Mucosa of rectum (tissue), 2 donors: ENCODE measurements around the gene DET1.
"Not testable (repeated sequence)": the region's sequence is repeated elsewhere in the genome, so short reads cannot be mapped to it uniquely, and the experiment has no call there.

ENCODE experiments used
- H3K27ac ChIP-seq, 2 donors: one replicate each; pipeline ENCODE4 v1.7.0; 2013; ENCODE audit warnings: inconsistent platforms in 2 of 2, low read depth in 2 of 2, low read length in 2 of 2
- H3K27me3 ChIP-seq, 2 donors: one replicate each; pipeline ENCODE4 v1.7.0; 2013; ENCODE audit warnings: low read length in 2 of 2; ENCODE audit not compliant: control insufficient read depth in 2 of 2, insufficient read depth in 2 of 2
- H3K36me3 ChIP-seq, 2 donors: one replicate each; pipeline ENCODE4 v1.7.0; 2013; ENCODE audit warnings: low read length in 2 of 2; ENCODE audit not compliant: control insufficient read depth in 2 of 2, insufficient read depth in 2 of 2
- H3K4me1 ChIP-seq, 2 donors: one replicate each; pipeline ENCODE4 v1.7.0; 2013; ENCODE audit warnings: low read length in 2 of 2, mild to moderate bottlenecking in 1 of 2; ENCODE audit not compliant: control insufficient read depth in 2 of 2, insufficient read depth in 2 of 2
- H3K4me3 ChIP-seq, 2 donors: one replicate each; pipeline ENCODE4 v1.7.0; 2013; ENCODE audit warnings: low read length in 2 of 2
- H3K9ac ChIP-seq, 2 donors: one replicate each; pipeline ENCODE4 v1.7.0; 2013; ENCODE audit warnings: low read length in 2 of 2, low read depth in 1 of 2, mild to moderate bottlenecking in 1 of 2
- H3K9me3 ChIP-seq, 2 donors: one replicate each; pipeline ENCODE4 v1.7.0; 2013; ENCODE audit warnings: low read length in 2 of 2; ENCODE audit not compliant: control insufficient read depth in 2 of 2
- donor health status: healthy.
- donor health status: Normal muscosa, but diverticular disease.

Gene DET1

GRCh38 chr15:88482263-88482662, 64.2 kb downstream of the DET1 start:
- Histone ChIP-seq H3K4me1 (no peaks in the 10 kb centered on the region), H3K4me3 (no peak overlapping the region), H3K36me3 (peaks cover 15 to 26% of the 10 kb centered on the region in 2 donors), H3K9ac (no peak overlapping the region), H3K27ac (no peak overlapping the region), H3K9me3 (no peaks in the 10 kb centered on the region), H3K27me3 (no peaks in the 10 kb centered on the region)

GRCh38 chr15:88480981-88481380, 65.5 kb downstream of the DET1 start:
- Histone ChIP-seq H3K4me3 (no peak overlapping the region), H3K36me3 (peaks cover 23 to 37% of the 10 kb centered on the region in 2 donors), H3K27me3 (no peaks in the 10 kb centered on the region), H3K27ac (no peak overlapping the region), H3K4me1 (no peaks in the 10 kb centered on the region), H3K9me3 (no peaks in the 10 kb centered on the region), H3K9ac (no peak overlapping the region)

GRCh38 chr15:88479169-88479568, 67.3 kb downstream of the DET1 start:
- no peak overlapping the region for H3K4me3 ChIP-seq
- no peaks in the 10 kb centered on the region for H3K9me3 ChIP-seq
- no peak overlapping the region for H3K9ac ChIP-seq
- peaks cover 28 to 48% of the 10 kb centered on the region in 2 donors for H3K36me3 ChIP-seq
- no peaks in the 10 kb centered on the region for H3K27me3 ChIP-seq
- no peaks in the 10 kb centered on the region for H3K4me1 ChIP-seq
- H3K27ac ChIP-seq = no peak overlapping the region

- H3K27me3 ChIP-seq = no peaks in the 10 kb centered on the region
- H3K4me3 ChIP-seq = no peak overlapping the region
- H3K9ac ChIP-seq = no peak overlapping the region
- no peak overlapping the region for H3K27ac ChIP-seq
- H3K9me3 ChIP-seq = no peaks in the 10 kb centered on the region
- no peaks in the 10 kb centered on the region for H3K4me1 ChIP-seq
- H3K36me3 ChIP-seq = peaks cover 31 to 56% of the 10 kb centered on the region in 2 donors
Observed at GRCh38 chr15:88477904-88478303, 68.6 kb downstream of the DET1 start.

GRCh38 chr15:88477126-88477525, 69.4 kb downstream of the DET1 start:
- no peaks in the 10 kb centered on the region for H3K4me1 ChIP-seq
- no peak overlapping the region for H3K9ac ChIP-seq
- H3K9me3 ChIP-seq = no peaks in the 10 kb centered on the region
- peaks cover 38 to 63% of the 10 kb centered on the region in 2 donors for H3K36me3 ChIP-seq
- no peaks in the 10 kb centered on the region for H3K27me3 ChIP-seq
- no peak overlapping the region for H3K27ac ChIP-seq
- no peak overlapping the region for H3K4me3 ChIP-seq

- H3K27ac ChIP-seq = no peak overlapping the region
- no peaks in the 10 kb centered on the region for H3K27me3 ChIP-seq
- no peaks in the 10 kb centered on the region for H3K9me3 ChIP-seq
- H3K4me3 ChIP-seq = no peak overlapping the region
- H3K36me3 ChIP-seq = peaks cover 39 to 64% of the 10 kb centered on the region in 2 donors
- no peak overlapping the region for H3K9ac ChIP-seq
- H3K4me1 ChIP-seq = no peaks in the 10 kb centered on the region
Observed at GRCh38 chr15:88476635-88477060, 69.8 kb downstream of the DET1 start.

- not testable (repeated sequence) for H3K27me3 ChIP-seq, H3K4me3 ChIP-seq, H3K4me1 ChIP-seq, H3K9me3 ChIP-seq, H3K27ac ChIP-seq, H3K9ac ChIP-seq
- peaks cover 34 to 50% of the 10 kb centered on the region in 2 donors for H3K36me3 ChIP-seq
Observed at GRCh38 chr15:88473661-88474293, 72.7 kb downstream of the DET1 start.

- no peak overlapping the region for H3K4me3 ChIP-seq
- no peak overlapping the region for H3K27ac ChIP-seq
- no peaks in the 10 kb centered on the region for H3K9me3 ChIP-seq
- no peaks in the 10 kb centered on the region for H3K27me3 ChIP-seq
- H3K4me1 ChIP-seq = peaks cover 6 to 11% of the 10 kb centered on the region in 2 donors
- peaks cover 24 to 38% of the 10 kb centered on the region in 2 donors for H3K36me3 ChIP-seq
- H3K9ac ChIP-seq = no peak overlapping the region
Observed at GRCh38 chr15:88472225-88472624, 74.3 kb downstream of the DET1 start.

- H3K9ac ChIP-seq = no peak overlapping the region
Observed at GRCh38 chr15:88470625-88471372, 75.7 kb downstream of the DET1 start.

GRCh38 chr15:88469321-88469720, 77.2 kb downstream of the DET1 start:
- Histone ChIP-seq H3K4me1 (peaks cover 14 to 22% of the 10 kb centered on the region in 2 donors), H3K27me3 (no peaks in the 10 kb centered on the region), H3K27ac (no peak overlapping the region), H3K9me3 (no peaks in the 10 kb centered on the region), H3K4me3 (no peak overlapping the region), H3K36me3 (peaks cover 14 to 24% of the 10 kb centered on the region in 2 donors), H3K9ac (no peak overlapping the region)

More at GRCh38 chr15:88470625-88471372, 75.7 kb downstream of the DET1 start:
- H3K4me3 ChIP-seq = no peak overlapping the region
- H3K4me1 ChIP-seq = peaks cover 14 to 21% of the 10 kb centered on the region in 2 donors
- H3K36me3 ChIP-seq = peaks cover 16 to 25% of the 10 kb centered on the region in 2 donors
- no peaks in the 10 kb centered on the region for H3K9me3 ChIP-seq
- H3K27ac ChIP-seq = peak overlapping the region in 1 of 2 donors; percentile 5
- no peaks in the 10 kb centered on the region for H3K27me3 ChIP-seq
